ENCODE results near the gene TSBP1.

The TSBP1 gene

GRCh38 chr6:32371803-32372202 is at the start of gene TSBP1:
Gene TSBP1, minus strand, starts transcription at chr6:32371903. Its CDS starts 197 bp downstream, at chr6:32371706.
- no peak for DNase-seq

GRCh38 chr6:32416036-32416435 is 44.3 kb upstream of the TSBP1 start:
- DNase-seq = no peak

GRCh38 chr6:32415521-32416019 is 43.9 kb upstream of the TSBP1 start:
- peak; percentile 78 for DNase-seq

GRCh38 chr6:32413427-32414047 is 41.8 kb upstream of the TSBP1 start:
- DNase-seq = peak; percentile 83

GRCh38 chr6:32411566-32412327 is 40.0 kb upstream of the TSBP1 start:
- DNase-seq = no peak

GRCh38 chr6:32410906-32411305 is 39.2 kb upstream of the TSBP1 start:
- no peak for DNase-seq

GRCh38 chr6:32406857-32407256 is 35.2 kb upstream of the TSBP1 start, which contains the start of gene BTNL2:
Gene BTNL2, minus strand, starts transcription at chr6:32407181. Its CDS starts 58 bp downstream, at chr6:32407123.
- no peak for DNase-seq

- no peak for DNase-seq
Measured at GRCh38 chr6:32406197-32406596, 34.5 kb upstream of the TSBP1 start.

GRCh38 chr6:32405656-32406055 is 34.0 kb upstream of the TSBP1 start:
- DNase-seq = no peak

- no peak for DNase-seq
Measured at GRCh38 chr6:32402812-32403211, 31.1 kb upstream of the TSBP1 start.

- DNase-seq = no peak
Measured at GRCh38 chr6:32401284-32401963, 29.7 kb upstream of the TSBP1 start.

- DNase-seq = no peak
Measured at GRCh38 chr6:32397252-32397920, 25.7 kb upstream of the TSBP1 start.

GRCh38 chr6:32396028-32396427 is 24.3 kb upstream of the TSBP1 start:
- DNase-seq = no peak

- DNase-seq = no peak
Measured at GRCh38 chr6:32393665-32394420, 22.1 kb upstream of the TSBP1 start.

- DNase-seq = no peak
Measured at GRCh38 chr6:32391505-32391904, 19.8 kb upstream of the TSBP1 start.

GRCh38 chr6:32387589-32388340 is 16.1 kb upstream of the TSBP1 start:
- no peak for DNase-seq

- no peak for DNase-seq
Measured at GRCh38 chr6:32386040-32386439, 14.3 kb upstream of the TSBP1 start.

GRCh38 chr6:32382757-32383420 is 11.2 kb upstream of the TSBP1 start:
- no peak for DNase-seq

- DNase-seq = no peak
Measured at GRCh38 chr6:32379545-32379944, 7.8 kb upstream of the TSBP1 start.

GRCh38 chr6:32375739-32376529 is 4.2 kb upstream of the TSBP1 start:
- DNase-seq = no peak

All from activated T-cell treated with anti-CD3 and anti-CD28 coated beads for 4 hours (primary cell).